ENCODE measurements around the gene MOBP.

MOBP gene

DNA sequence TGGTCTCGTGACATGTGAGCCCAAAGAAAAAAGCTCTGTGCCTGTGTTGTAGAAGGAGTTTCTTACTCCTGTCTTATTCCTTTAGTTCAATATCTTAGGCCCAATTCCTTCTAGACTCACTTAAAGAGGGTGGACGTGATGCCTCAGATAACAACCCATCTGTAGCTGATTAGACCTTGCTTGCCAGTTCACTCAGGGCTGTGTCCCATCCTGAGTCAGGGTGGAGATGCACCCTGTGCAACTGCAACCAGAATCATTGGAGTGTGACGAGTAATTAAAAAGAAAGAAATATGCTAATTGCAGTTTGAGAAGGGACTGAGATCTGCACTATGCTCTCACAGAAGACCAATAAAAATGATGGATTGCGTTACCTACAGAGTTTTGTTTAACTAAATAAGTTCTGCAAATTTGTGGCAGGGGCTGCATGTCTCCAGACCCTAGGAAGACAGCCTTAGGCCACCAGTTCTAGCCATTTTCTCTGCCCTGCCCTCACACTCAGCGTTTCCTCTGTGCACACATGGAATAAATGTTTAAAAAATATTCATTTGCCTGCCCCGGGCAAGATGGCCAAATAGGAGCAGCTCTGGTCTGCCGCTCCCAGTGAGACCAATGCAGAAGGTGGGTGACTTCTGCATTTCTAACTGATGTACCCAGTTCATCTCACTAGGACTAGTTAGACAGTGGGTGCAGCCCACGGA is 83.0 kb downstream of the MOBP start:
- H3K27me3 Mint-ChIP-seq: peaks cover 1% of the 10 kb centered on the region
- H3K9me3 Mint-ChIP-seq: peaks cover 15% of the 10 kb centered on the region
- no peaks in the 10 kb centered on the region for H3K4me1 Mint-ChIP-seq (ENCODE audit: low read depth)
- no peak overlapping the region for H3K27ac Mint-ChIP-seq
- H3K36me3 Mint-ChIP-seq (ENCODE audit: low read depth): no peaks in the 10 kb centered on the region
- intact Hi-C loops (cut with micrococcal nuclease): no loop called here
- H3K4me3 Mint-ChIP-seq: no peak overlapping the region

Data from dendritic cell treated with granulocyte-macrophage colony-stimulating factor and Interleukin-4, amounts not matched to agents 40 ng/mL and 50 ng/mL, for 4 days (primary cell).